ENCODE measurements around the gene TGM6. TPM values are rescaled to one million over a fixed set of nuclear protein-coding genes. Genes with fewer than 3 reads are reported as not detected.
A peak's percentile ranks its signal among the peaks of the same experiment; 100 is the strongest.

Gene TGM6
- polyA plus RNA-seq, 1 donor from 2014 or later = not detected

DNA sequence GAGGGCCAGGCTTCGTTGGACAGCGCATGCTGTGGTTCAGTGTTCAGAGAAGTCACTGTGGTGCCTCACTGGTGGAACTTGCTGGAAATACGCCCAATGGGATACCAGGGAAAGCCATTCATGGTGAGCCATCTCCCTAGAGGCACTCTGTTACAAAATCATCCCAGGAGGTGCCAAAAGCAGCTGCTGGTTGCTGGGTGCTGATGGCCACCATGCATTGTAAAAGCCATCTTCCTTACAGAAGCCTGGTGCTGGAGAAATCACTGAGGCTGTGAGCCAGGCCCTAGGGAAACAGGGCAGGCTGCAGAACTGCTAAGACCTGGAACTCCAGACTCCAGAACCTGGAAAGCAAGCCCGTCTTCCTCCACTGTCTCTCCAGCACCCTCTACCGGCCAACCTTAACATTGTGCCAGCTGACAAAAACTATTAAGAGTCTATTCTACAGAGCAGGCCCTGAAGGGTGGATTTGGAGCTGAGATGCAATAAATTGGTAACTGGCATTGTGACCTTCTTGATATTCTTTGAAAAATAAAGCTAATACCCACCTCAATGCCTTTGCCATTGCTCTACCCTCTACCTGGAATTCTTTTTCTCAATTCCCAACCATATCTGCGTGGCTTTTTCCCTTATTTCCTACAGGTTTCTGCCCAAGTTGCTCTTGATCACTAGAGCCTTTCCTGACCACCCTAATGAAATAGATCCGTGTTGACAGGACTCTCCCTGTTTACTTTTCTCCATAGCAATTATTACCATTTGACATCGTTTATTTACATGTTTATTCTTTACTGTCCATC is 71.4 kb downstream of the TGM6 start:
- Histone ChIP-seq H4K20me1 (ENCODE audit: insufficient read depth) (no peaks in the 10 kb centered on the region), H3K79me2 (replicated peaks; ENCODE audit: insufficient read depth, low read length) (no peaks in the 10 kb centered on the region), H3K27ac (ENCODE audit: low read length) (no peak overlapping the region), H3K4me2 (ENCODE audit: low read length) (no peak overlapping the region), H3K9me2 (ENCODE audit: insufficient read depth, low read length) (no peaks in the 10 kb centered on the region), H3K27me3 (ENCODE audit: insufficient read depth, low read depth, low read length) (no peaks in the 10 kb centered on the region), H3F3A (ENCODE audit: insufficient read depth, low read length, poor library complexity, severe bottlenecking) (no peaks in the 10 kb centered on the region), H3K9ac (ENCODE audit: low read length) (no peak overlapping the region), H3K9me3 (ENCODE audit: low read length) (no peaks in the 10 kb centered on the region), H2AFZ (ENCODE audit: low read depth, low read length) (no peak overlapping the region), H3K36me3 (ENCODE audit: insufficient read depth, low read length) (no peaks in the 10 kb centered on the region), H3K4me3 (ENCODE audit: low read length) (no peak overlapping the region)
- TF ChIP-seq, protein P1, sequence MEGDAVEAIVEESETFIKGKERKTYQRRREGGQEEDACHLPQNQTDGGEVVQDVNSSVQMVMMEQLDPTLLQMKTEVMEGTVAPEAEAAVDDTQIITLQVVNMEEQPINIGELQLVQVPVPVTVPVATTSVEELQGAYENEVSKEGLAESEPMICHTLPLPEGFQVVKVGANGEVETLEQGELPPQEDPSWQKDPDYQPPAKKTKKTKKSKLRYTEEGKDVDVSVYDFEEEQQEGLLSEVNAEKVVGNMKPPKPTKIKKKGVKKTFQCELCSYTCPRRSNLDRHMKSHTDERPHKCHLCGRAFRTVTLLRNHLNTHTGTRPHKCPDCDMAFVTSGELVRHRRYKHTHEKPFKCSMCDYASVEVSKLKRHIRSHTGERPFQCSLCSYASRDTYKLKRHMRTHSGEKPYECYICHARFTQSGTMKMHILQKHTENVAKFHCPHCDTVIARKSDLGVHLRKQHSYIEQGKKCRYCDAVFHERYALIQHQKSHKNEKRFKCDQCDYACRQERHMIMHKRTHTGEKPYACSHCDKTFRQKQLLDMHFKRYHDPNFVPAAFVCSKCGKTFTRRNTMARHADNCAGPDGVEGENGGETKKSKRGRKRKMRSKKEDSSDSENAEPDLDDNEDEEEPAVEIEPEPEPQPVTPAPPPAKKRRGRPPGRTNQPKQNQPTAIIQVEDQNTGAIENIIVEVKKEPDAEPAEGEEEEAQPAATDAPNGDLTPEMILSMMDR (IDR thresholded peaks at IDR 0.05; ENCODE audit: poor library complexity, severe bottlenecking) = peak; percentile 77
- no peak for TF ChIP-seq POLR2AphosphoS5 (IDR thresholded peaks at IDR 0.05)
- TF ChIP-seq MXI1 (conservative IDR thresholded peaks at IDR 0.05; ENCODE audit: poor library complexity, severe bottlenecking) = no peak
- TF ChIP-seq SMC3 (conservative IDR thresholded peaks at IDR 0.05; ENCODE audit: poor library complexity) = peak; percentile 77
- TF ChIP-seq REST (IDR thresholded peaks at IDR 0.05; ENCODE audit: borderline replicate concordance) = no peak
- no peak for TF ChIP-seq EP300 (conservative IDR thresholded peaks at IDR 0.05; ENCODE audit: poor library complexity, severe bottlenecking)
- peak; percentile 72 for TF ChIP-seq RAD21 (conservative IDR thresholded peaks at IDR 0.05)
- no peak for TF ChIP-seq EZH2 (IDR thresholded peaks at IDR 0.05; ENCODE audit: borderline replicate concordance, insufficient read depth, low read length, poor library complexity, severe bottlenecking)
- no peak for TF ChIP-seq TAF1 (IDR thresholded peaks at IDR 0.05; ENCODE audit: low read depth)

- Histone ChIP-seq H3K9ac (ENCODE audit: low read length) (no peak overlapping the region), H4K20me1 (ENCODE audit: insufficient read depth) (no peaks in the 10 kb centered on the region), H3K4me2 (ENCODE audit: low read length) (no peak overlapping the region), H3F3A (ENCODE audit: insufficient read depth, low read length, poor library complexity, severe bottlenecking) (no peaks in the 10 kb centered on the region), H2AFZ (ENCODE audit: low read depth, low read length) (no peak overlapping the region), H3K27ac (ENCODE audit: low read length) (no peak overlapping the region), H3K27me3 (ENCODE audit: insufficient read depth, low read depth, low read length) (no peaks in the 10 kb centered on the region), H3K9me2 (ENCODE audit: insufficient read depth, low read length) (no peaks in the 10 kb centered on the region), H3K79me2 (replicated peaks; ENCODE audit: insufficient read depth, low read length) (no peaks in the 10 kb centered on the region), H3K9me3 (ENCODE audit: low read length) (no peaks in the 10 kb centered on the region), H3K36me3 (ENCODE audit: insufficient read depth, low read length) (no peaks in the 10 kb centered on the region), H3K4me3 (ENCODE audit: low read length) (no peak overlapping the region)
- no peak for TF ChIP-seq SMC3 (conservative IDR thresholded peaks at IDR 0.05; ENCODE audit: poor library complexity)
- no peak for TF ChIP-seq EP300 (conservative IDR thresholded peaks at IDR 0.05; ENCODE audit: poor library complexity, severe bottlenecking)
- TF ChIP-seq MXI1 (conservative IDR thresholded peaks at IDR 0.05; ENCODE audit: poor library complexity, severe bottlenecking) = no peak
- no peak for TF ChIP-seq TAF1 (IDR thresholded peaks at IDR 0.05; ENCODE audit: low read depth)
- no peak for TF ChIP-seq REST (IDR thresholded peaks at IDR 0.05; ENCODE audit: borderline replicate concordance)
- no peak for TF ChIP-seq RAD21 (conservative IDR thresholded peaks at IDR 0.05)
- TF ChIP-seq, protein P1 (IDR thresholded peaks at IDR 0.05; ENCODE audit: poor library complexity, severe bottlenecking) = no peak
- no peak for TF ChIP-seq EZH2 (IDR thresholded peaks at IDR 0.05; ENCODE audit: borderline replicate concordance, insufficient read depth, low read length, poor library complexity, severe bottlenecking)
- TF ChIP-seq POLR2AphosphoS5 (IDR thresholded peaks at IDR 0.05) = no peak
Observed at GRCh38 chr20:2453792-2454191, 73.1 kb downstream of the TGM6 start.
